Peyer's patch (tissue), 4 donors: ENCODE results near the gene OR52B6. TPM values are rescaled to one million over a fixed set of nuclear protein-coding genes. Genes with fewer than 3 reads are reported as not detected.

Experiments used
- DNase-seq, 3 donors: peaks; one replicate each; pipeline ENCODE4 v3.0.0-alpha.2; 2017 to 2019
- H3K27ac ChIP-seq, 4 donors: fragments of 200-600 bp; sonication (generic); one replicate each; pipeline ENCODE4 v1.5.1; 2016 to 2019
- H3K27me3 ChIP-seq, 2 donors: fragments of 200-600 bp; sonication (generic); one replicate each; pipeline ENCODE4 v1.5.1; 2019
- H3K36me3 ChIP-seq, 3 donors: fragments of 200-600 bp; sonication (generic); one replicate each; pipeline ENCODE4 v1.5.1; 2016 to 2019
- H3K4me1 ChIP-seq, 4 donors: fragments of 200-600 bp; sonication (generic); one replicate each; pipeline ENCODE4 v1.5.1; 2016 to 2019
- H3K4me3 ChIP-seq, 4 donors: fragments of 200-600 bp; sonication (generic); 1 replicate in 3 of 4; 2 replicates in 1 of 4; pipeline ENCODE4 v1.5.1; 2016 to 2019; ENCODE audit warnings: mild to moderate bottlenecking in 1 of 4
- H3K9me3 ChIP-seq, 4 donors: fragments of 200-600 bp; sonication (generic); one replicate each; pipeline ENCODE4 v1.5.1; 2016 to 2019; ENCODE audit warnings: mild to moderate bottlenecking in 1 of 4
- POLR2A ChIP-seq, 2 donors: fragments of 450-650 bp; IDR thresholded peaks; one replicate each; pipeline ENCODE4 v1.5.1; 2017; ENCODE audit warnings: antibody characterized with exemption in 2 of 2, mild to moderate bottlenecking in 2 of 2, moderate library complexity in 2 of 2
- total RNA-seq, 4 donors: library from RNA; depleted of rRNA; stranded (reverse); fragments of >200 nt; gene quantifications; one replicate each; pipeline ENCODE4 v1.1.0, GENCODE V29; 2016
- TF ChIP-seq, protein P1 (sequence below), 6 experiments: fragments of 450-650 bp in 4 of 6; fragments of 200-600 bp in 2 of 6; sonication (generic) in 1 of 6; IDR thresholded peaks; one replicate each; pipeline ENCODE4 v1.5.1; 2017 to 2019; ENCODE audit warnings: antibody characterized with exemption in 6 of 6, mild to moderate bottlenecking in 3 of 6, moderate library complexity in 1 of 6

Gene OR52B6
- total RNA-seq, 4 donors from 2014 or later, result not detected

DNA sequence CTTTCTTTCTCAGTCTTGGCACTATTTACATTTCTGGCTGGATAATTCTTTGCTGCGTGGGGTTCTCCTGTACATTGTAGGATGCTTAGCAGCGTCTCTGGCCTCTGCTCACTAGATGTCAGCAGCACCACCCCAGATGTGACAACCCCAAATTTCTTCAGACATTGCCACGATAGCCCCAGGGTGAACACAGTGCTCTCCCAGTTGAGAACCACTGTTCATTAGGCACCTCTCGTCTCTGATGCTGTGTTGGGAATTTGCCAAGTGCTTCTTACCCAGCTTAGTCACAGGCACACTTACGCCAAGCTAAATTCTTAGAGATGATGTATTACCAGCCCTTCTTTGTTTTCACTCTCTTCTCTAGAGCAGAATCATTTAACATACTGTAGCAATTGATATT is 25.2 kb downstream of the OR52B6 start:
- no peaks in the 10 kb centered on the region for H3K27me3 ChIP-seq
- no peaks in the 10 kb centered on the region for H3K4me1 ChIP-seq
- no peak for DNase-seq
- TF ChIP-seq, protein P1, sequence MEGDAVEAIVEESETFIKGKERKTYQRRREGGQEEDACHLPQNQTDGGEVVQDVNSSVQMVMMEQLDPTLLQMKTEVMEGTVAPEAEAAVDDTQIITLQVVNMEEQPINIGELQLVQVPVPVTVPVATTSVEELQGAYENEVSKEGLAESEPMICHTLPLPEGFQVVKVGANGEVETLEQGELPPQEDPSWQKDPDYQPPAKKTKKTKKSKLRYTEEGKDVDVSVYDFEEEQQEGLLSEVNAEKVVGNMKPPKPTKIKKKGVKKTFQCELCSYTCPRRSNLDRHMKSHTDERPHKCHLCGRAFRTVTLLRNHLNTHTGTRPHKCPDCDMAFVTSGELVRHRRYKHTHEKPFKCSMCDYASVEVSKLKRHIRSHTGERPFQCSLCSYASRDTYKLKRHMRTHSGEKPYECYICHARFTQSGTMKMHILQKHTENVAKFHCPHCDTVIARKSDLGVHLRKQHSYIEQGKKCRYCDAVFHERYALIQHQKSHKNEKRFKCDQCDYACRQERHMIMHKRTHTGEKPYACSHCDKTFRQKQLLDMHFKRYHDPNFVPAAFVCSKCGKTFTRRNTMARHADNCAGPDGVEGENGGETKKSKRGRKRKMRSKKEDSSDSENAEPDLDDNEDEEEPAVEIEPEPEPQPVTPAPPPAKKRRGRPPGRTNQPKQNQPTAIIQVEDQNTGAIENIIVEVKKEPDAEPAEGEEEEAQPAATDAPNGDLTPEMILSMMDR (IDR thresholded peaks at IDR 0.05), result no peak
- no peak for TF ChIP-seq POLR2A (IDR thresholded peaks at IDR 0.05)
- H3K27ac ChIP-seq, result no peak overlapping the region
- H3K4me3 ChIP-seq, result no peak overlapping the region
- no peaks in the 10 kb centered on the region for H3K36me3 ChIP-seq
- no peaks in the 10 kb centered on the region for H3K9me3 ChIP-seq

GRCh38 chr11:5608808-5609207 is 28.1 kb downstream of the OR52B6 start:
- H3K9me3 ChIP-seq, result no peaks in the 10 kb centered on the region
- no peak overlapping the region for H3K4me3 ChIP-seq
- no peaks in the 10 kb centered on the region for H3K27me3 ChIP-seq
- TF ChIP-seq POLR2A (IDR thresholded peaks at IDR 0.05), result no peak
- TF ChIP-seq, protein P1 (IDR thresholded peaks at IDR 0.05), result no peak
- H3K36me3 ChIP-seq, result no peaks in the 10 kb centered on the region
- H3K4me1 ChIP-seq, result no peaks in the 10 kb centered on the region
- H3K27ac ChIP-seq, result no peak overlapping the region
- no peak for DNase-seq

- no peaks in the 10 kb centered on the region for H3K4me1 ChIP-seq
These were observed 29.8 kb downstream of the OR52B6 start for GRCh38 chr11:5610446-5610845.

DNA sequence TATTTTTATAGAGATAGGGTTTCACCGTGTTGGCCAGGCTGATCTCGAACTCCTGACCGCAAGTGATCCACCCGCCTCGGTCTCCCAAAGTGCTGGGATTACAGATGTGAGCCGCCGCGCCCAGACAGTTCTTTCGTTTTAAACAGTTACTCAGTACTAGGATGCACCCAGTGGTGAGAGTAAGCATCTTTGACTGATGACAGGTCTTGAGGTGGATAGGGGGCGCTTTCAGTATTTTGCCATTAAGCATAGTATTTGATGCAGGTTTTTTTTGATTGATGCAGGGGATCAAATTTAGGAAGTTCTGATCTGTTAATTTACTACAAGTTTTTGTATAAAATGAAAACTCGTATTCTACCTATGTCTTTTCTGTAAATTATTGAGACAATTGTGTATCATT is 30.9 kb downstream of the OR52B6 start:
- no peak overlapping the region for H3K4me3 ChIP-seq
- TF ChIP-seq POLR2A (IDR thresholded peaks at IDR 0.05), result no peak
- TF ChIP-seq, protein P1 (IDR thresholded peaks at IDR 0.05), result no peak
- H3K9me3 ChIP-seq, result no peaks in the 10 kb centered on the region
- H3K27me3 ChIP-seq, result no peaks in the 10 kb centered on the region
- no peaks in the 10 kb centered on the region for H3K36me3 ChIP-seq
- H3K27ac ChIP-seq, result no peak overlapping the region
- DNase-seq, result no peak
- no peaks in the 10 kb centered on the region for H3K4me1 ChIP-seq

More at GRCh38 chr11:5610446-5610845, 29.8 kb downstream of the OR52B6 start:
- Histone ChIP-seq H3K36me3 (no peaks in the 10 kb centered on the region), H3K27me3 (no peaks in the 10 kb centered on the region), H3K4me3 (no peak overlapping the region), H3K27ac (no peak overlapping the region), H3K9me3 (no peaks in the 10 kb centered on the region)
- DNase-seq, result no peak
- TF ChIP-seq, protein P1 (IDR thresholded peaks at IDR 0.05), result no peak
- no peak for TF ChIP-seq POLR2A (IDR thresholded peaks at IDR 0.05)

DNA sequence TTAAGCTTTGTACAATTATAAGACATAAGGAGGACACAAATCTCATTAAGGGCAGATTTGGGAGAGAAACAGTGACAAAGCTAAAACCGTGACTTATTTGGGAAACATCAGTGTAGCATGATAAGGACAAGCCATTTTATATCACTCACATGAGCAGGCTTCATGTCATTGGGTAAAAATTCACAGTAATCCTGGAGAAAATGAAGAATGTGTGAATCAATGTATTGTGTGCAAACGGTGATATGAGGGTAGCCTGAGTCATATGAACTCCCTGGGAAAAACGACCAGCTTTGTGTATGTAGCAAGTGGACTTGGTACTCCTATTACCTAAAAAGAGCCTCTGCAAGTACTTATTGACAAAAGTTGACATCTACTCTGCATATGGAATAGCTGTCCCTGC is 38.1 kb downstream of the OR52B6 start:
- DNase-seq, result no peak
- H3K27me3 ChIP-seq, result no peaks in the 10 kb centered on the region

More for the DNA sequence above, 38.1 kb downstream of the OR52B6 start:
- Histone ChIP-seq H3K36me3 (no peaks in the 10 kb centered on the region), H3K27ac (no peak overlapping the region), H3K4me3 (no peak overlapping the region), H3K4me1 (peaks cover 0 to 19% (median 0%) of the 10 kb centered on the region in 4 donors), H3K9me3 (no peaks in the 10 kb centered on the region)
- TF ChIP-seq, protein P1 (IDR thresholded peaks at IDR 0.05), result no peak
- TF ChIP-seq POLR2A (IDR thresholded peaks at IDR 0.05), result no peak
